HepG2 (cell line): ENCODE data around the gene SIGLEC10. TPM values are rescaled to one million over a fixed set of nuclear protein-coding genes. Genes with fewer than 3 reads are reported as not detected.

Experiments used
- ARNT ChIP-seq: fragments of 450-650 bp; IDR thresholded peaks from 2 replicates; pipeline ENCODE4 v1.6.1; 2017
- ATAD3A ChIP-seq: sonication (generic); formaldehyde crosslinking; IDR thresholded peaks from 2 replicates; pipeline ENCODE4 v1.4.0; 2020; ENCODE audit warnings: missing genetic modification reagents
- BHLHE40 ChIP-seq: IDR thresholded peaks from 2 replicates; pipeline ENCODE4 v1.6.1; 2011; ENCODE audit warnings: low read length, improper control_type of control experiment
- CAMTA2 ChIP-seq: sonication (generic); formaldehyde crosslinking; IDR thresholded peaks from 2 replicates; pipeline ENCODE4 v1.4.0; 2020; ENCODE audit warnings: mild to moderate bottlenecking, missing genetic modification reagents, borderline replicate concordance
- CBFB ChIP-seq: sonication (generic); formaldehyde crosslinking; IDR thresholded peaks from 2 replicates; pipeline ENCODE4 v1.4.0; 2020; ENCODE audit warnings: missing genetic modification reagents
- CBX1 ChIP-seq: IDR thresholded peaks from one replicate; pipeline ENCODE4 v1.6.1; 2016; ENCODE audit warnings: antibody characterized with exemption, low read depth
- CREB1 ChIP-seq, 2 experiments: fragments of 450-650 bp in 1 of 2; IDR thresholded peaks; 2 replicates each; pipeline ENCODE4 v1.6.1; 2016 to 2017; ENCODE audit warnings: control low read depth in 1 of 2, mild to moderate bottlenecking in 1 of 2, missing compliant biosample characterization in 1 of 2, missing genetic modification characterization in 1 of 2
- ELF4 ChIP-seq: sonication (generic); formaldehyde crosslinking; IDR thresholded peaks from 2 replicates; pipeline ENCODE4 v1.5.0; 2020; ENCODE audit warnings: missing genetic modification reagents, mild to moderate bottlenecking, moderate library complexity, borderline replicate concordance
- HNRNPL ChIP-seq: fragments of 200-400 bp; formaldehyde crosslinking; IDR thresholded peaks from 2 replicates; pipeline ENCODE4 v1.6.1; 2017; ENCODE audit warnings: mild to moderate bottlenecking, low read depth, low read length
- HOXA3 ChIP-seq: sonication (generic); formaldehyde crosslinking; IDR thresholded peaks from 2 replicates; pipeline ENCODE4 v1.5.0; 2020; ENCODE audit warnings: missing genetic modification reagents
- PCBP2 ChIP-seq: fragments of 200-400 bp; formaldehyde crosslinking; optimal IDR thresholded peaks from 2 replicates; pipeline ENCODE3; 2018; ENCODE audit warnings: low read length, low read depth; ENCODE audit not compliant: poor library complexity, severe bottlenecking
- POLR2AphosphoS2 ChIP-seq: IDR thresholded peaks from 2 replicates; pipeline ENCODE4 v1.6.1; 2011; ENCODE audit warnings: low read depth, low read length, improper control_type of control experiment
- RBFOX2 ChIP-seq: fragments of 200-400 bp; formaldehyde crosslinking; IDR thresholded peaks from 2 replicates; pipeline ENCODE4 v1.6.1; 2017; ENCODE audit warnings: low read depth, mild to moderate bottlenecking, low read length
- RFX3 ChIP-seq: IDR thresholded peaks from 2 replicates; pipeline ENCODE4 v1.6.1; 2016; ENCODE audit warnings: missing biosample characterization, missing genetic modification reagents
- SAFB2 ChIP-seq: sonication (generic); formaldehyde crosslinking; IDR thresholded peaks from 2 replicates; pipeline ENCODE4 v1.5.1; 2020; ENCODE audit warnings: missing genetic modification reagents, low read depth, mild to moderate bottlenecking, borderline replicate concordance
- SOX6 ChIP-seq, 2 experiments: fragments of 450-650 bp in 1 of 2; sonication (generic) in 1 of 2; formaldehyde crosslinking in 1 of 2; IDR thresholded peaks; 2 replicates each; pipeline versions ENCODE4 v1.4.0 to v1.6.1; 2017 to 2020; ENCODE audit warnings: antibody characterized with exemption in 1 of 2, mild to moderate bottlenecking in 1 of 2, missing genetic modification reagents in 1 of 2
- TOE1 ChIP-seq: sonication (generic); formaldehyde crosslinking; IDR thresholded peaks from 2 replicates; pipeline ENCODE4 v1.4.0; 2020; ENCODE audit warnings: mild to moderate bottlenecking, missing genetic modification reagents
- WIZ ChIP-seq: sonication (generic); formaldehyde crosslinking; IDR thresholded peaks from 2 replicates; pipeline ENCODE4 v1.5.1; 2020; ENCODE audit warnings: mild to moderate bottlenecking, missing genetic modification reagents
- ZNF431 ChIP-seq: sonication (generic); formaldehyde crosslinking; IDR thresholded peaks from 2 replicates; pipeline ENCODE4 v1.9.0; 2022; ENCODE audit warnings: missing genetic modification reagents, low read depth, mild to moderate bottlenecking, borderline replicate concordance
- ZNF660 ChIP-seq: sonication (generic); formaldehyde crosslinking; IDR thresholded peaks from 2 replicates; pipeline ENCODE4 v1.5.1; 2020; ENCODE audit warnings: mild to moderate bottlenecking, low read depth, missing genetic modification reagents, borderline replicate concordance
- ZNF781 ChIP-seq: sonication (generic); formaldehyde crosslinking; IDR thresholded peaks from 2 replicates; pipeline ENCODE4 v1.5.1; 2020; ENCODE audit warnings: borderline replicate concordance, mild to moderate bottlenecking, missing genetic modification reagents; ENCODE audit errors: not compliant biosample characterization
- ZSCAN22 ChIP-seq: sonication (generic); formaldehyde crosslinking; IDR thresholded peaks from 2 replicates; pipeline ENCODE4 v1.4.0; 2020; ENCODE audit warnings: mild to moderate bottlenecking, missing genetic modification reagents
- polyA plus RNA-seq, 8 experiments: library from polyadenylated mRNA; depleted of rRNA in 3 of 8; stranded (reverse) in 7 of 8; unstranded in 1 of 8; fragments of >200 nt; fragmentation: Illumina TruSeq in 4 of 8; extraction: Trizol in 4 of 8; gene quantifications; 2 replicates each; pipeline versions ENCODE4 v1.2.1 to v1.2.3, GENCODE V29; 2011 to 2016; ENCODE audit warnings: low read depth in 4 of 8, missing spikeins in 1 of 8, mixed read lengths in 1 of 8; ENCODE audit not compliant: insufficient read depth in 1 of 8
- total RNA-seq, 5 experiments: library from RNA; depleted of rRNA; stranded (reverse); fragments of >200 nt; fragmentation: Illumina TruSeq; extraction: Trizol; gene quantifications; 2 replicates each; pipeline ENCODE4 v1.2.3, GENCODE V29; 2016; ENCODE audit warnings: low read depth in 1 of 5
- TF ChIP-seq, protein P1 (sequence below): IDR thresholded peaks from 2 replicates; pipeline ENCODE4 v1.6.1; 2016; ENCODE audit warnings: mild to moderate bottlenecking
- TF ChIP-seq, protein P2 (sequence below), 2 experiments: IDR thresholded peaks; 2 replicates each; pipeline ENCODE4 v1.6.1; 2011 to 2012; ENCODE audit warnings: low read length in 2 of 2, borderline replicate concordance in 1 of 2, low read depth in 1 of 2, mild to moderate bottlenecking in 1 of 2, moderate library complexity in 1 of 2
- TF ChIP-seq, protein P3 (sequence below): sonication (generic); formaldehyde crosslinking; IDR thresholded peaks from 2 replicates; pipeline ENCODE4 v1.8.0; 2022; ENCODE audit warnings: missing genetic modification reagents, mild to moderate bottlenecking, moderate library complexity, borderline replicate concordance

Gene SIGLEC10
- total and polyA plus RNA-seq, 2 of the 13 experiments (the other 11 are each of a cell fraction or from before 2014, with no cell fraction given) = not detected

DNA sequence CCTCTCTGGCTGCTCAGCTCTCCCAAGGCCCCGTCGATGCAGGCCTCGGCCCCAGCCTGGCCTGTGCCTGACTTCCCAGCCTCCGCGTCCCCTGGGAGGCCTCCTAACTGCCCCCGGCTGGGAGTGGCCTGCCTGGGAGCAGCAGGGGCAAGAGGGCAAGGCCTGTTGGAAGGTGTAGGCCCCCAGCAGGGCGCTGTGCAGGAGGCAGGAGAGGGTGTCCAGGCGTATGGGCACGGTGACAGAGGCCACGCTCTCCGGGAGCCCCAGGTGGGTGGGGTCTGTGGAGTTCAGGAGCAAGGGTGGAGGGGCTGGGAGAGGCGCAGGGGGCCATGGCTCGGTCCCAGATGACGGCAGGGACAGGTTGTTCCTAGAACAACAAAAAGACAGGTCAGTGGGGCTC lies 28.3 kb downstream of the SIGLEC10 start (continued):
- TF ChIP-seq, protein P1, sequence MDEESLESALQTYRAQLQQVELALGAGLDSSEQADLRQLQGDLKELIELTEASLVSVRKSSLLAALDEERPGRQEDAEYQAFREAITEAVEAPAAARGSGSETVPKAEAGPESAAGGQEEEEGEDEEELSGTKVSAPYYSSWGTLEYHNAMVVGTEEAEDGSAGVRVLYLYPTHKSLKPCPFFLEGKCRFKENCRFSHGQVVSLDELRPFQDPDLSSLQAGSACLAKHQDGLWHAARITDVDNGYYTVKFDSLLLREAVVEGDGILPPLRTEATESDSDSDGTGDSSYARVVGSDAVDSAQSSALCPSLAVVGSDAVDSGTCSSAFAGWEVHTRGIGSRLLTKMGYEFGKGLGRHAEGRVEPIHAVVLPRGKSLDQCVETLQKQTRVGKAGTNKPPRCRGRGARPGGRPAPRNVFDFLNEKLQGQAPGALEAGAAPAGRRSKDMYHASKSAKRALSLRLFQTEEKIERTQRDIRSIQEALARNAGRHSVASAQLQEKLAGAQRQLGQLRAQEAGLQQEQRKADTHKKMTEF (CRISPR knock-in tag) = peak; percentile 39; the same call in 1 of the 2 replicates
- TF ChIP-seq ATAD3A (CRISPR knock-in tag) (no peak; the same call in 1 of the 2 replicates), ARNT (no peak), ZNF660 (no peak), SAFB2 (no peak), RFX3 (CRISPR knock-in tag) (no peak), HNRNPL (peak; percentile 90), ZSCAN22 (CRISPR knock-in tag) (no peak), BHLHE40 (no peak), CBFB (no peak), POLR2AphosphoS2 (no peak), HOXA3 (CRISPR knock-in tag) (peak; percentile 55), SOX6 (IDR thresholded peaks at IDR 0.05) (no peak), SOX6 (CRISPR knock-in tag; IDR thresholded peaks at IDR 0.05) (no peak), WIZ (CRISPR knock-in tag) (no peak), PCBP2 (no peak), ZNF781 (CRISPR knock-in tag) (no peak), CBX1 (no peak), RBFOX2 (peak; percentile 76), CREB1 (IDR thresholded peaks at IDR 0.05) (no peak), CREB1 (CRISPR knock-in tag; IDR thresholded peaks at IDR 0.05) (no peak), ELF4 (CRISPR knock-in tag) (no peak), CAMTA2 (CRISPR knock-in tag) (no peak), ZNF431 (CRISPR knock-in tag) (no peak), TOE1 (CRISPR knock-in tag) (no peak)
- TF ChIP-seq, protein P2, sequence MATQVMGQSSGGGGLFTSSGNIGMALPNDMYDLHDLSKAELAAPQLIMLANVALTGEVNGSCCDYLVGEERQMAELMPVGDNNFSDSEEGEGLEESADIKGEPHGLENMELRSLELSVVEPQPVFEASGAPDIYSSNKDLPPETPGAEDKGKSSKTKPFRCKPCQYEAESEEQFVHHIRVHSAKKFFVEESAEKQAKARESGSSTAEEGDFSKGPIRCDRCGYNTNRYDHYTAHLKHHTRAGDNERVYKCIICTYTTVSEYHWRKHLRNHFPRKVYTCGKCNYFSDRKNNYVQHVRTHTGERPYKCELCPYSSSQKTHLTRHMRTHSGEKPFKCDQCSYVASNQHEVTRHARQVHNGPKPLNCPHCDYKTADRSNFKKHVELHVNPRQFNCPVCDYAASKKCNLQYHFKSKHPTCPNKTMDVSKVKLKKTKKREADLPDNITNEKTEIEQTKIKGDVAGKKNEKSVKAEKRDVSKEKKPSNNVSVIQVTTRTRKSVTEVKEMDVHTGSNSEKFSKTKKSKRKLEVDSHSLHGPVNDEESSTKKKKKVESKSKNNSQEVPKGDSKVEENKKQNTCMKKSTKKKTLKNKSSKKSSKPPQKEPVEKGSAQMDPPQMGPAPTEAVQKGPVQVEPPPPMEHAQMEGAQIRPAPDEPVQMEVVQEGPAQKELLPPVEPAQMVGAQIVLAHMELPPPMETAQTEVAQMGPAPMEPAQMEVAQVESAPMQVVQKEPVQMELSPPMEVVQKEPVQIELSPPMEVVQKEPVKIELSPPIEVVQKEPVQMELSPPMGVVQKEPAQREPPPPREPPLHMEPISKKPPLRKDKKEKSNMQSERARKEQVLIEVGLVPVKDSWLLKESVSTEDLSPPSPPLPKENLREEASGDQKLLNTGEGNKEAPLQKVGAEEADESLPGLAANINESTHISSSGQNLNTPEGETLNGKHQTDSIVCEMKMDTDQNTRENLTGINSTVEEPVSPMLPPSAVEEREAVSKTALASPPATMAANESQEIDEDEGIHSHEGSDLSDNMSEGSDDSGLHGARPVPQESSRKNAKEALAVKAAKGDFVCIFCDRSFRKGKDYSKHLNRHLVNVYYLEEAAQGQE (IDR thresholded peaks at IDR 0.05; ENCODE audit: borderline replicate concordance in 1 of 2, low read depth in 1 of 2, low read length in 2 of 2) = no peak
- TF ChIP-seq, protein P3, sequence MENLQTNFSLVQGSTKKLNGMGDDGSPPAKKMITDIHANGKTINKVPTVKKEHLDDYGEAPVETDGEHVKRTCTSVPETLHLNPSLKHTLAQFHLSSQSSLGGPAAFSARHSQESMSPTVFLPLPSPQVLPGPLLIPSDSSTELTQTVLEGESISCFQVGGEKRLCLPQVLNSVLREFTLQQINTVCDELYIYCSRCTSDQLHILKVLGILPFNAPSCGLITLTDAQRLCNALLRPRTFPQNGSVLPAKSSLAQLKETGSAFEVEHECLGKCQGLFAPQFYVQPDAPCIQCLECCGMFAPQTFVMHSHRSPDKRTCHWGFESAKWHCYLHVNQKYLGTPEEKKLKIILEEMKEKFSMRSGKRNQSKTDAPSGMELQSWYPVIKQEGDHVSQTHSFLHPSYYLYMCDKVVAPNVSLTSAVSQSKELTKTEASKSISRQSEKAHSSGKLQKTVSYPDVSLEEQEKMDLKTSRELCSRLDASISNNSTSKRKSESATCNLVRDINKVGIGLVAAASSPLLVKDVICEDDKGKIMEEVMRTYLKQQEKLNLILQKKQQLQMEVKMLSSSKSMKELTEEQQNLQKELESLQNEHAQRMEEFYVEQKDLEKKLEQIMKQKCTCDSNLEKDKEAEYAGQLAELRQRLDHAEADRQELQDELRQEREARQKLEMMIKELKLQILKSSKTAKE (CRISPR knock-in tag) = no peak
